OCI-M2 (cell line): Measurements from ENCODE around the gene CISH.

Source experiments
- DNase-seq: peaks from one replicate; lab custom pipeline; 2025; ENCODE audit not compliant: unreplicated experiment; lab: John Stamatoyannopoulos, UW

The CISH gene

GRCh38 chr3:50615190-50615589 is 3.6 kb upstream of the CISH start:
- DNase-seq, result no peak

GRCh38 chr3:50612970-50613846 is 1.6 kb upstream of the CISH start:
- no peak for DNase-seq

- DNase-seq, result peak; percentile 35
These were observed 784 bp upstream of the CISH start for GRCh38 chr3:50612234-50612882.

- no peak for DNase-seq
These were observed 546 bp downstream of the CISH start for GRCh38 chr3:50610992-50611463.

- no peak for DNase-seq
These were observed 1.2 kb downstream of the CISH start for GRCh38 chr3:50610181-50610971.

GRCh38 chr3:50609763-50610085 is 1.9 kb downstream of the CISH start:
- DNase-seq, result no peak

DNA sequence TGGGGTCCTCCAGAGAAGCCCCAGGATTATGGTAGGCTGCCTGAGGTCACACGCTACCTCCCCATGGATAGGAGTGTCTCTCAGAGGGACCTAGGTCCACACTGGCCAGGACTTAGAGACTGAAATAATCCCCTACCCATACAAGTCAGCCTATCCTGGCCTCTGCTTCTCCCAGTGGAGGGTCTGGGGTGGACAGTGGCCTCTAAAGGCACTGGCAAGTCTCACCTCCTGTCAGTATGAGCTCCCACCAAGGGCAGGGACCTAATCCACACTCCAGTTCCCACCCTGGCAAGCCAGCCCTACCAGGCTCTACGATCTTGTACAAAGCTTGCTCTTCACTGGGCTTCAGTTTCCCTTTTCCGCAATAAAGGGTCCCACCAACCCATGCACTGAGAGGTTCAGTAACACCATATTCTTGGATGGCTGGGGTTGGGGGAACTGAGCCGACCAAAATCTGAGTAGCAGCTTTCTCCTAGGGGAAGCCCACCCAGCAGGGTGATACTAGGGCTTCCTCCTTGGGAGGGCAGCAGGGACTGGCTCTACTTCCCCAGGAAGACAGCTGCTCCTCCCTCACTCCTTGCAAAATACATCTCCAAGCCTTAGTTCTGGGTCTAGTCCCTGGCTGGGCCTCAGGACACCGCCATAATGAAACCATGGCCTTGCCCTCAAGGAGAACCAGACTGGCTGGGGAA is 2.4 kb downstream of the CISH start:
- no peak for DNase-seq

- DNase-seq, result no peak
These were observed 3.3 kb downstream of the CISH start for GRCh38 chr3:50608278-50608677.

- DNase-seq, result no peak
These were observed 4.1 kb downstream of the CISH start for GRCh38 chr3:50607271-50608091.

DNA sequence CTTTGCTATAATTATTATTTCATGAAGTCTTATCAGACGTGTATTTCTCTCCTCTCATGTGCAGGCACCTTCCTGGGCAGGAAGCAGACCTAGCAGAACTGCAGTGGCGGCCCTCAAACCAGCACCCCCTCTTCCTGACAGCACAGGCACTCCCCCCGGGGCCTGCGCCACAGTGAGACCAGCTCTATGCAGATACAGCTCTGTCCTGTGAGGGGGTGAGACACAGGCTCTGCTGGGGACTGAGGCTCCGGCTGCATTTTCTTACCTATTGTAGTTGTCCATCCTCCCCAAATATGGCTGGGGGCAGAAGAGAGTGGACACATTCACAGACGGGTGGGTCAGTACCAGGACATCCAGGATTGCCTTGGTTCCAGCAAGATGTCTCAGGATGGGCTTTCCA is 5.0 kb downstream of the CISH start:
- no peak for DNase-seq

DNA sequence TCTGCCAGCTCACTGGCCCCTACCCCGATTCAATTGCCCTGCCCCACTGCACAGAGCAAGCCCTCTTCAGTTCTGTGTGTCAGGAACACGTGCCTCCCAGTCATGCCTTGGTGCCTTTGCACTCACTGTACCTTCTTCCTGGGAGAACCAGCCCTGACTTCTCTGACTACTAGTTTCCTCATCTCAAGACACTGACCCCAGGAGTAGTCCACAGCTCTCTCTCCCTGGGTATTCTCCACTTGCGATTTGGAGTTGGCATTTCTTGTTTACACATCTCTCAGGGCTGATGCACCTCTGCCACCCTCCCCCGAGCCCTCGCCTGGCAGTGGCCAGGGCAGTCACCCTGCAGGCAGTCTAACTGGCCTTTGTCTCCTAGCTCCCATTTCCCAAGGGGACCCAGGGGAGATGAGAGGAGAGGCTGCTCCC is 5.7 kb downstream of the CISH start:
- DNase-seq, result no peak

DNA sequence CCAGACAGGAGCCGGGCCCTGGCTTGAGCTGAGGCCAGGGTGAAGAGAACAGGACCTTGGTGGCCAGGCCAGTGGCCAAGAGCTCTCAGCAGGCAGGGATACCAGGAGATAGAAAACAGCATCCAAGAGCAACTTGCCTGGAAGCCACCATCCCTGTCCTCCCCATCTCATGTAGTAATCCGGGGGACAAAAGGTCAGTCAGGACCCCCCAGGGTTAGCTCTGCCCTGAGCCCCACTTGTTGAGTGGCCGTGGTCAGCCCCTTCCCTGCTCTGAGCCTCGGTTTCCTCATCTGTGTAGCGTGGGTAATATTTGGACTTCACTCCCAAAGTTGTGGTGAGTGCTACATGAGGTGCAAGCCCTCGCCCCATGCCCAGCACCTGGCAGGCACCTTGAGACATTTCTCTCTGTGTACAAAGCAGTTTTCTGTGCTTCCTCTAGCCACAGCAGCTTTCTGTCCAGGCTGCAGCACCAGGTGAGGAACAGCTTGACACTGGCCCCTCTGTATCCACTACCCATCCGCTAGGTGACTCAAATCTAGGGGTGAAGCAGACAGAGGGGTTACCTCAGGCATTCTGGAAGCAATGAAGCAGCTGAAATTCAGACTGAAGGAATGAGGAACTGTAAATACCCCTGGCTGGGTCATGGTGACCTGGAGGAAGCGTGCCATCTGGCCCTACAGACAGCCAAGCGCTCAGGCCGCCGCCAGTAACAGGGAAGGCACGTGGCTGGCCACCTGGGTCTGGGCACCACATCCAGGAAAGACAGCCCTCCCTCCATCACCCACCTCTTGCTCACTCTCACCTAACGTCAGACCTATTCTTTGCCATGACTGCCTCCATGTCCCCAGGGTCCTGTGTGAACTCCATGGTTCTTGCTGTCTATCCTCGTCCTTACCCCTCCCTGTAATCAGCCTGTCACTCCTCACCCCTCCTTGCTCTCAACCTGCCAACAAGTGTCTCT is 6.7 kb downstream of the CISH start:
- no peak for DNase-seq

DNA sequence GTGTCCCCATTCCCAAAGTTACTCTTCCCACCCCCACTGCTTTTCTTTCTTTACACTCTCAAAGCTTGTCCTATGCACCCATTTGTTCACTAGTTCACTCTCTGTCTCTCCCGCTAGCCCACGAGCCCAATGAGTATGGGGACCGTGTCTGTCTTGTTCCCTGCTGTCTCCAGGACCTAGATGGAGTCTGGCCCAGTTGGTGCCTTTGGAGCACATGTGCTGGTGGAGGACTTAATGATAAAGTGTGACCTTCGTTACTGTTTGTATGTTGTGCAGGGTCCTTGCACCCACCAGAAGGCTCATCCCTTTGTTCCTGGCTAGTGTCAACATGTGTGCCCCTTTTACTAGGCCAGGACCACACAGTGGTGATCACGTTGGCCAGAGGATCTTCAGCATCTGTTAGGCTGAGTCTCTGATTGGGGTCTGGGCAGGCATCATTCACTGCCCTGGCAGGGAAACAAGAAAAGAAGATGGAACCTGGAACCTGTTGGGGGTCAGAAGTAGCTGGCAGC is 7.4 kb downstream of the CISH start:
- no peak for DNase-seq

- no peak for DNase-seq
These were observed 8.1 kb downstream of the CISH start for GRCh38 chr3:50603261-50604109.

- DNase-seq, result no peak
These were observed 8.9 kb downstream of the CISH start for GRCh38 chr3:50602595-50603191.

DNA sequence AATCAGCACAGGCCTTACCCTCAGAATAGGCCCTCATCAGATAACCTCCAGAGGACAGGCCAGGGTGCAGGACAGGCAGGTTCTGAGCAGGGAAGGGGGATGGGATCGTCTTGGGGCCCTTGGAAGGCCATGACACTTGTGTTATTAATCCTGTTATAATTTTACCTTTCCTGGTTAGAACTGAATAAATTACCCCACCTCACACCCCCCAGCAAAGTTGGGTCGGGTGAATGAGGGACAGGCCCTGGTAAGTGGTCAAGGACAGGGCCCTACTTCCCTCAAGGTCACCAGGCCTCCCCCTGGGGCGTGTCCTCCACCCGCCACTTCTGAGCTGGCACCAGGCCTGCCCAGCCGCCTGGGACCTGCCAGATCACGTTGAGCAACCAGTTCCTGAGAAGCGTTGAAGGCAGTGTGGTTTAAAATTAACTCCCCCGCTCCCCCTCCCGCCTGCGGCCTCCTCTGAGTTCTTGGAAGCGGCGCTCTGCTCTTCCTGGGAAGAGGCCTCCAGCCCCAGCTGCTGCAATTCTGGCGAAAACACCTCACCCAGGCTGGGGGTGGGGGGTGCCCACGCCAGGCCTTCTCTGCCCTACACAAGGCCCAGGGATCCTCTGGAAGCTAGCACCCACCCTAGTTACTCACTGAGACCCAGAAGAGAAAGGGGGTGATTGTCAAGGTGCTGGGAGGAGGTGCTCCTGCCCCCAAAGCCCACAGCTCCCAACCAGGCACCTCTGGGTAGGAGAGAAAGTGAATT is 10.6 kb downstream of the CISH start:
- no peak for DNase-seq
